ENCODE measurements around the gene NPIPB8. TPM values are rescaled to one million over a fixed set of nuclear protein-coding genes. Genes with fewer than 3 reads are reported as not detected.

Gene NPIPB8
- total and polyA plus RNA-seq, 2 of the 13 experiments (the other 11 are each of a cell fraction or from before 2014, with no cell fraction given): 0.49 to 2.3 TPM

DNA sequence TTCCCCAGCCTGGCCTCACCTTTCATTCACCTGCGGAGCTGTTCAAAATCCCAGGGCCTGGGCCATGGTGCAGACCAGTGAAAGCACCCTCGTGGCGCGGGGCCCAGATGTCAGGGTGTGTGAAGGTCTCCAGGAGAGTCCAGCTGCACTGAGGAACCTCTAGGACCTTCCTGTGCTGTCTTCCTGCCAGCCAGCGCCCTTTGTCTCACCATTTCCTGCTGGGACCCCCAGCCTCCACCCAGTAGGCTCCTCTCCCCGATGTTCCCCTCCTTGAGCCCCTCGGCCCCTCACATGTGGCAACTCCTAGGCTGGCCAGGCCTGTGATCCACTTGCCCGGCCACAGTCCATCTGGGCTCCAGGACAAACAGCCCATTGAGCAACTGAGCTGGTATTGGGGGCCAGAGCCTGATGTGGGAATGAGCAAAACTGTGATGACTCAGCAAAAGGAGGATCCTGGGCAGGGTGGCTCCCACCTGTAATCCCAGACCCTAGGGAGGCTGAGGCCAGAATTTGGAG is 41.7 kb upstream of the NPIPB8 start (continued):
- TF ChIP-seq, protein P1, sequence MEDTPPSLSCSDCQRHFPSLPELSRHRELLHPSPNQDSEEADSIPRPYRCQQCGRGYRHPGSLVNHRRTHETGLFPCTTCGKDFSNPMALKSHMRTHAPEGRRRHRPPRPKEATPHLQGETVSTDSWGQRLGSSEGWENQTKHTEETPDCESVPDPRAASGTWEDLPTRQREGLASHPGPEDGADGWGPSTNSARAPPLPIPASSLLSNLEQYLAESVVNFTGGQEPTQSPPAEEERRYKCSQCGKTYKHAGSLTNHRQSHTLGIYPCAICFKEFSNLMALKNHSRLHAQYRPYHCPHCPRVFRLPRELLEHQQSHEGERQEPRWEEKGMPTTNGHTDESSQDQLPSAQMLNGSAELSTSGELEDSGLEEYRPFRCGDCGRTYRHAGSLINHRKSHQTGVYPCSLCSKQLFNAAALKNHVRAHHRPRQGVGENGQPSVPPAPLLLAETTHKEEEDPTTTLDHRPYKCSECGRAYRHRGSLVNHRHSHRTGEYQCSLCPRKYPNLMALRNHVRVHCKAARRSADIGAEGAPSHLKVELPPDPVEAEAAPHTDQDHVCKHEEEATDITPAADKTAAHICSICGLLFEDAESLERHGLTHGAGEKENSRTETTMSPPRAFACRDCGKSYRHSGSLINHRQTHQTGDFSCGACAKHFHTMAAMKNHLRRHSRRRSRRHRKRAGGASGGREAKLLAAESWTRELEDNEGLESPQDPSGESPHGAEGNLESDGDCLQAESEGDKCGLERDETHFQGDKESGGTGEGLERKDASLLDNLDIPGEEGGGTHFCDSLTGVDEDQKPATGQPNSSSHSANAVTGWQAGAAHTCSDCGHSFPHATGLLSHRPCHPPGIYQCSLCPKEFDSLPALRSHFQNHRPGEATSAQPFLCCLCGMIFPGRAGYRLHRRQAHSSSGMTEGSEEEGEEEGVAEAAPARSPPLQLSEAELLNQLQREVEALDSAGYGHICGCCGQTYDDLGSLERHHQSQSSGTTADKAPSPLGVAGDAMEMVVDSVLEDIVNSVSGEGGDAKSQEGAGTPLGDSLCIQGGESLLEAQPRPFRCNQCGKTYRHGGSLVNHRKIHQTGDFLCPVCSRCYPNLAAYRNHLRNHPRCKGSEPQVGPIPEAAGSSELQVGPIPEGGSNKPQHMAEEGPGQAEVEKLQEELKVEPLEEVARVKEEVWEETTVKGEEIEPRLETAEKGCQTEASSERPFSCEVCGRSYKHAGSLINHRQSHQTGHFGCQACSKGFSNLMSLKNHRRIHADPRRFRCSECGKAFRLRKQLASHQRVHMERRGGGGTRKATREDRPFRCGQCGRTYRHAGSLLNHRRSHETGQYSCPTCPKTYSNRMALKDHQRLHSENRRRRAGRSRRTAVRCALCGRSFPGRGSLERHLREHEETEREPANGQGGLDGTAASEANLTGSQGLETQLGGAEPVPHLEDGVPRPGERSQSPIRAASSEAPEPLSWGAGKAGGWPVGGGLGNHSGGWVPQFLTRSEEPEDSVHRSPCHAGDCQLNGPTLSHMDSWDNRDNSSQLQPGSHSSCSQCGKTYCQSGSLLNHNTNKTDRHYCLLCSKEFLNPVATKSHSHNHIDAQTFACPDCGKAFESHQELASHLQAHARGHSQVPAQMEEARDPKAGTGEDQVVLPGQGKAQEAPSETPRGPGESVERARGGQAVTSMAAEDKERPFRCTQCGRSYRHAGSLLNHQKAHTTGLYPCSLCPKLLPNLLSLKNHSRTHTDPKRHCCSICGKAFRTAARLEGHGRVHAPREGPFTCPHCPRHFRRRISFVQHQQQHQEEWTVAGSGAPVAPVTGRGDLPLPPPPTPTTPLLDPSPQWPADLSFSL (CRISPR knock-in tag; IDR thresholded peaks at IDR 0.05): no peak
- TF ChIP-seq, protein P2, sequence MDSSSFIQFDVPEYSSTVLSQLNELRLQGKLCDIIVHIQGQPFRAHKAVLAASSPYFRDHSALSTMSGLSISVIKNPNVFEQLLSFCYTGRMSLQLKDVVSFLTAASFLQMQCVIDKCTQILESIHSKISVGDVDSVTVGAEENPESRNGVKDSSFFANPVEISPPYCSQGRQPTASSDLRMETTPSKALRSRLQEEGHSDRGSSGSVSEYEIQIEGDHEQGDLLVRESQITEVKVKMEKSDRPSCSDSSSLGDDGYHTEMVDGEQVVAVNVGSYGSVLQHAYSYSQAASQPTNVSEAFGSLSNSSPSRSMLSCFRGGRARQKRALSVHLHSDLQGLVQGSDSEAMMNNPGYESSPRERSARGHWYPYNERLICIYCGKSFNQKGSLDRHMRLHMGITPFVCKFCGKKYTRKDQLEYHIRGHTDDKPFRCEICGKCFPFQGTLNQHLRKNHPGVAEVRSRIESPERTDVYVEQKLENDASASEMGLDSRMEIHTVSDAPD (CRISPR knock-in tag; IDR thresholded peaks at IDR 0.05): no peak
- TF ChIP-seq RBFOX2 (IDR thresholded peaks at IDR 0.05; ENCODE audit: low read depth, low read length) (no peak), KLF15 (CRISPR knock-in tag; IDR thresholded peaks at IDR 0.05; ENCODE audit: borderline replicate concordance) (no peak), PLRG1 (conservative IDR thresholded peaks at IDR 0.05) (no peak), SSRP1 (CRISPR knock-in tag; IDR thresholded peaks at IDR 0.05) (no peak), RBM39 (IDR thresholded peaks at IDR 0.05; ENCODE audit: low read depth, low read length, poor library complexity, severe bottlenecking) (no peak), ZNF441 (CRISPR knock-in tag; IDR thresholded peaks at IDR 0.05; ENCODE audit: borderline replicate concordance) (no peak), ZNF878 (CRISPR knock-in tag; IDR thresholded peaks at IDR 0.05) (no peak), MIER2 (CRISPR knock-in tag; IDR thresholded peaks at IDR 0.05) (no peak)
- TF ChIP-seq, protein P3, sequence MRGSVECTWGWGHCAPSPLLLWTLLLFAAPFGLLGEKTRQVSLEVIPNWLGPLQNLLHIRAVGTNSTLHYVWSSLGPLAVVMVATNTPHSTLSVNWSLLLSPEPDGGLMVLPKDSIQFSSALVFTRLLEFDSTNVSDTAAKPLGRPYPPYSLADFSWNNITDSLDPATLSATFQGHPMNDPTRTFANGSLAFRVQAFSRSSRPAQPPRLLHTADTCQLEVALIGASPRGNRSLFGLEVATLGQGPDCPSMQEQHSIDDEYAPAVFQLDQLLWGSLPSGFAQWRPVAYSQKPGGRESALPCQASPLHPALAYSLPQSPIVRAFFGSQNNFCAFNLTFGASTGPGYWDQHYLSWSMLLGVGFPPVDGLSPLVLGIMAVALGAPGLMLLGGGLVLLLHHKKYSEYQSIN (CRISPR knock-in tag; IDR thresholded peaks at IDR 0.05; ENCODE audit: borderline replicate concordance): no peak
- TF ChIP-seq, protein P4, sequence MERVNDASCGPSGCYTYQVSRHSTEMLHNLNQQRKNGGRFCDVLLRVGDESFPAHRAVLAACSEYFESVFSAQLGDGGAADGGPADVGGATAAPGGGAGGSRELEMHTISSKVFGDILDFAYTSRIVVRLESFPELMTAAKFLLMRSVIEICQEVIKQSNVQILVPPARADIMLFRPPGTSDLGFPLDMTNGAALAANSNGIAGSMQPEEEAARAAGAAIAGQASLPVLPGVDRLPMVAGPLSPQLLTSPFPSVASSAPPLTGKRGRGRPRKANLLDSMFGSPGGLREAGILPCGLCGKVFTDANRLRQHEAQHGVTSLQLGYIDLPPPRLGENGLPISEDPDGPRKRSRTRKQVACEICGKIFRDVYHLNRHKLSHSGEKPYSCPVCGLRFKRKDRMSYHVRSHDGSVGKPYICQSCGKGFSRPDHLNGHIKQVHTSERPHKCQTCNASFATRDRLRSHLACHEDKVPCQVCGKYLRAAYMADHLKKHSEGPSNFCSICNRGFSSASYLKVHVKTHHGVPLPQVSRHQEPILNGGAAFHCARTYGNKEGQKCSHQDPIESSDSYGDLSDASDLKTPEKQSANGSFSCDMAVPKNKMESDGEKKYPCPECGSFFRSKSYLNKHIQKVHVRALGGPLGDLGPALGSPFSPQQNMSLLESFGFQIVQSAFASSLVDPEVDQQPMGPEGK (CRISPR knock-in tag; IDR thresholded peaks at IDR 0.05): peak; percentile 81
- TF ChIP-seq, protein P5, sequence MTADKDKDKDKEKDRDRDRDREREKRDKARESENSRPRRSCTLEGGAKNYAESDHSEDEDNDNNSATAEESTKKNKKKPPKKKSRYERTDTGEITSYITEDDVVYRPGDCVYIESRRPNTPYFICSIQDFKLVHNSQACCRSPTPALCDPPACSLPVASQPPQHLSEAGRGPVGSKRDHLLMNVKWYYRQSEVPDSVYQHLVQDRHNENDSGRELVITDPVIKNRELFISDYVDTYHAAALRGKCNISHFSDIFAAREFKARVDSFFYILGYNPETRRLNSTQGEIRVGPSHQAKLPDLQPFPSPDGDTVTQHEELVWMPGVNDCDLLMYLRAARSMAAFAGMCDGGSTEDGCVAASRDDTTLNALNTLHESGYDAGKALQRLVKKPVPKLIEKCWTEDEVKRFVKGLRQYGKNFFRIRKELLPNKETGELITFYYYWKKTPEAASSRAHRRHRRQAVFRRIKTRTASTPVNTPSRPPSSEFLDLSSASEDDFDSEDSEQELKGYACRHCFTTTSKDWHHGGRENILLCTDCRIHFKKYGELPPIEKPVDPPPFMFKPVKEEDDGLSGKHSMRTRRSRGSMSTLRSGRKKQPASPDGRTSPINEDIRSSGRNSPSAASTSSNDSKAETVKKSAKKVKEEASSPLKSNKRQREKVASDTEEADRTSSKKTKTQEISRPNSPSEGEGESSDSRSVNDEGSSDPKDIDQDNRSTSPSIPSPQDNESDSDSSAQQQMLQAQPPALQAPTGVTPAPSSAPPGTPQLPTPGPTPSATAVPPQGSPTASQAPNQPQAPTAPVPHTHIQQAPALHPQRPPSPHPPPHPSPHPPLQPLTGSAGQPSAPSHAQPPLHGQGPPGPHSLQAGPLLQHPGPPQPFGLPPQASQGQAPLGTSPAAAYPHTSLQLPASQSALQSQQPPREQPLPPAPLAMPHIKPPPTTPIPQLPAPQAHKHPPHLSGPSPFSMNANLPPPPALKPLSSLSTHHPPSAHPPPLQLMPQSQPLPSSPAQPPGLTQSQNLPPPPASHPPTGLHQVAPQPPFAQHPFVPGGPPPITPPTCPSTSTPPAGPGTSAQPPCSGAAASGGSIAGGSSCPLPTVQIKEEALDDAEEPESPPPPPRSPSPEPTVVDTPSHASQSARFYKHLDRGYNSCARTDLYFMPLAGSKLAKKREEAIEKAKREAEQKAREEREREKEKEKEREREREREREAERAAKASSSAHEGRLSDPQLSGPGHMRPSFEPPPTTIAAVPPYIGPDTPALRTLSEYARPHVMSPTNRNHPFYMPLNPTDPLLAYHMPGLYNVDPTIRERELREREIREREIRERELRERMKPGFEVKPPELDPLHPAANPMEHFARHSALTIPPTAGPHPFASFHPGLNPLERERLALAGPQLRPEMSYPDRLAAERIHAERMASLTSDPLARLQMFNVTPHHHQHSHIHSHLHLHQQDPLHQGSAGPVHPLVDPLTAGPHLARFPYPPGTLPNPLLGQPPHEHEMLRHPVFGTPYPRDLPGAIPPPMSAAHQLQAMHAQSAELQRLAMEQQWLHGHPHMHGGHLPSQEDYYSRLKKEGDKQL (CRISPR knock-in tag; IDR thresholded peaks at IDR 0.05; ENCODE audit: low read depth): no peak

All from HepG2 (cell line).